HG02642 (cell line): ENCODE data around the gene RASGRP2.

Source experiments
- ATAC-seq: cut with Tn5 transposase; IDR thresholded peaks from one replicate; pipeline ENCODE4 v1.9.1; 2021; ENCODE audit warnings: mild to moderate bottlenecking; ENCODE audit not compliant: unreplicated experiment, poor library complexity

The RASGRP2 gene

GRCh38 chr11:64758330-64759079 is 14.6 kb upstream of the RASGRP2 start:
- ATAC-seq = no peak

GRCh38 chr11:64757549-64758329 is 13.8 kb upstream of the RASGRP2 start:
- no peak for ATAC-seq

- no peak for ATAC-seq
These were observed 11.9 kb upstream of the RASGRP2 start for GRCh38 chr11:64755681-64756361.

GRCh38 chr11:64754919-64755662 is 11.1 kb upstream of the RASGRP2 start:
- no peak for ATAC-seq

GRCh38 chr11:64754124-64754918 is 10.4 kb upstream of the RASGRP2 start:
- no peak for ATAC-seq

- ATAC-seq = no peak
These were observed 9.6 kb upstream of the RASGRP2 start for GRCh38 chr11:64753380-64754123.

GRCh38 chr11:64753019-64753379 is 9.1 kb upstream of the RASGRP2 start:
- no peak for ATAC-seq

- no peak for ATAC-seq
These were observed 8.4 kb upstream of the RASGRP2 start for GRCh38 chr11:64752175-64752970.

- no peak for ATAC-seq
These were observed 7.6 kb upstream of the RASGRP2 start for GRCh38 chr11:64751580-64751979.

GRCh38 chr11:64751136-64751535 is 7.2 kb upstream of the RASGRP2 start:
- ATAC-seq = no peak

GRCh38 chr11:64750361-64751054 is 6.6 kb upstream of the RASGRP2 start:
- ATAC-seq = no peak

- no peak for ATAC-seq
These were observed 4.2 kb upstream of the RASGRP2 start for GRCh38 chr11:64747961-64748665.

GRCh38 chr11:64746486-64746885 is 2.5 kb upstream of the RASGRP2 start:
- no peak for ATAC-seq

GRCh38 chr11:64745521-64746328 is 1.8 kb upstream of the RASGRP2 start:
- no peak for ATAC-seq

- no peak for ATAC-seq
These were observed 1.2 kb upstream of the RASGRP2 start for GRCh38 chr11:64745189-64745520.

GRCh38 chr11:64744544-64745188 is 724 bp upstream of the RASGRP2 start:
- ATAC-seq = no peak
